ENCODE measurements around the gene WDR72.
"Not testable (repeated sequence)": the region's sequence is repeated elsewhere in the genome, so short reads cannot be mapped to it uniquely, and the experiment has no call there.

Gene WDR72

DNA sequence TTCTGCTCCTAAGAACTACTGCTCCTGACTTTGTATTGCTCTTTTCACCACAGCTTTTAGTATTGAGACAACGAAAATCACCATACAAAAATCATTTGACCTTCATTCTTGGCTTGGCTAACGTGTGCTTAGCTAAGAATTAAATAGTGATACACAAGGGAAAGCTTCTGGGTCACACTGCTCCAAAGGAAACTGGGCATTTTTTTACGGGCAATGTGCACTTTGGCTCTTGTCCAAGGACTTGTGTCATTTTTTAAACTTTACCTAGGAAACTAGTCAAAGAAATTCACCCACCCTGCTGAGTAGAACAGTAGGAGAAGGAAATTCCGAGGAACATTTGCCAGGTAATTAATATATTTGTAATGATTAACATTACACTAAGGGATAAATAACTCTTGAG is 19.8 kb downstream of the WDR72 start:
- H3K27me3 Mint-ChIP-seq: no peaks in the 10 kb centered on the region
- no peaks in the 10 kb centered on the region for H3K9me3 Mint-ChIP-seq (ENCODE audit: low read depth)
- H3K4me1 Mint-ChIP-seq (ENCODE audit: low read depth): no peaks in the 10 kb centered on the region
- H3K36me3 Mint-ChIP-seq: no peaks in the 10 kb centered on the region
- H3K4me3 Mint-ChIP-seq: no peak overlapping the region
- H3K27ac Mint-ChIP-seq: no peak overlapping the region

GRCh38 chr15:53739187-53739586 is 20.3 kb downstream of the WDR72 start:
- Mint-ChIP-seq H3K9me3 (ENCODE audit: low read depth) (no peaks in the 10 kb centered on the region), H3K27ac (no peak overlapping the region), H3K4me3 (no peak overlapping the region)

DNA sequence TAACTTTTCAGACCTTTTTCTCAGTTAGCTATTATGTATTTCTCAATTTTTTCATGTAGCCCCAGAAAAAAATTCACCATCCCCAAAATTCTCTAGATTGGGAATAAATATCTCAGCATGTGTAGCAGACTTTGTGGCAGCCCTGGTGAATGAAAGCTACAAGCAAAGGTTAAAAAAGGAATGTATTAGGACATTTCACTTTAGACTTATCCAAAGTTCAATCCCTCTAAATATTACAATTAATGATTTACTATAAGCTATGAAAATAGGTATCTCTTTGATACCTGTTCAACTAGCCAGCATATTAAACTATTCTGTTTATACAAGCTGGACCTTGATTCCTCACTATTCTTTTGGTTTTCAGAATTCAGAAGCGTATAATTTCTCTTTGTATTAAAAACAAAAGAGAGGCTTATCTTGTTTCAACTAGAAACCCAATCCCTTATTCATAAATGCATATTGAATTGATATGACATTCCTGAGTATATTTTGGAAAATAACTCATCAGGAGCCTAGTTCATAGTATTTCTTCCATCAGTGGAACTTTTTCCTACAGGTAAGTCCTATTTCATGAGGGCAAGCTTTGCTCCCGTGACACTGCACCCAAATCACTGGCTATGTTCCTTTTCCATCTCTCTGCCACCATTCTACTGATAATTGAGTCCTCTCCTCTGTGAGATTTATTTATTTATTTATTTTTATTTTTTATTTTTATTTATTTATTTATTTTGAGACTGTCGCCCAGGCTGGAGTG is 38.0 kb downstream of the WDR72 start:
- H3K4me1 Mint-ChIP-seq (ENCODE audit: low read depth): no peaks in the 10 kb centered on the region
- no peaks in the 10 kb centered on the region for H3K9me3 Mint-ChIP-seq (ENCODE audit: low read depth)
- peaks cover 3% of the 10 kb centered on the region for H3K27me3 Mint-ChIP-seq
- H3K27ac Mint-ChIP-seq: no peak overlapping the region
- H3K4me3 Mint-ChIP-seq: no peak overlapping the region
- H3K36me3 Mint-ChIP-seq: no peaks in the 10 kb centered on the region

More at GRCh38 chr15:53739187-53739586, 20.3 kb downstream of the WDR72 start:
- H3K36me3 Mint-ChIP-seq: no peaks in the 10 kb centered on the region
- H3K27me3 Mint-ChIP-seq: peaks cover under 1% of the 10 kb centered on the region
- no peaks in the 10 kb centered on the region for H3K4me1 Mint-ChIP-seq (ENCODE audit: low read depth)

DNA sequence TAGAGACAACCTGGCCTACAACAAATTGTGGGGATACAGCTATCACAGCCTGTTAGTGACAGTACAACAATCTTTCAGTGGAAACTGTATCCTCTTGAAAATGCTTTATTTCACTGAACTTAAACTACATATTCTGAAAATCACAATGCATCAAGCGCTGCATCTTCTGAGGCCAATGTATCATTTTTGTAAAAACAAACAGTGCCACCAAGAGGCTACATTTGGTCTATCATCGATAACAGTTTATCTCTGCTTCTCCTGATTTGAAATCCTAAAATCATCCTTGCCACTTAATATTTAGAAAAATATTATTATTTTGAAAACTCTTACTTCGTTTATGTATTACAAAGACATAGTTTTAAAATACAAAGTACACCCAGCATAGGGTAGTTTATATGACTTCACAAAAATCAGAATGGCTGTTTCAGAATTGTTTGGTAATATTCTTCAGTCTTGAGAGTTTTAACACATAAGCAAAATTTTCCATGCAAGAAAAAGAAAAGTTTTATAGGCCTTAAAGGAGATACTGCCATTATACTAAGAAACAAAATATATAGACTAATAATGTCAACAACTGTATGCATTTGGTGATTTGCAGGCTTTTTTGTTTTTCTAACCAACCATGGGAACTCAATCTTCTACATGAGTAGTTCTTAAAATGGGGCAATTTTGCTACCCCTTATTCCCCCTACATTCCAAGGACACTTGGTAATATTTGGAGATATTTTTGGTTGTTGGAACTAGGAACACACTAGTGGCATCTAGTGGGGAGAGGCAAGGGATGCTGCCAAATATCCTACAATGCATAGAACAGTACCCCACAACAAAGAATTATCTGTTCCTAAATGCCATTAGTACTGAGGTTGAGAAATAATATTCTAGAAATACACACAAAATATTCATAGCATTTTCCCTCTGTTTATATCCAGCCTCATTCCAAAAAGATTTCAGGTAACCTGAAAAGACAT is 42.3 kb downstream of the WDR72 start:
- H3K9me3 Mint-ChIP-seq (ENCODE audit: low read depth): no peaks in the 10 kb centered on the region
- H3K4me3 Mint-ChIP-seq: no peak overlapping the region
- H3K36me3 Mint-ChIP-seq: no peaks in the 10 kb centered on the region
- no peaks in the 10 kb centered on the region for H3K27me3 Mint-ChIP-seq
- no peak overlapping the region for H3K27ac Mint-ChIP-seq
- H3K4me1 Mint-ChIP-seq (ENCODE audit: low read depth): no peaks in the 10 kb centered on the region

GRCh38 chr15:53713218-53713617 is 46.2 kb downstream of the WDR72 start:
- no peak overlapping the region for H3K27ac Mint-ChIP-seq
- no peaks in the 10 kb centered on the region for H3K9me3 Mint-ChIP-seq (ENCODE audit: low read depth)
- no peak overlapping the region for H3K4me3 Mint-ChIP-seq
- peaks cover 5% of the 10 kb centered on the region for H3K27me3 Mint-ChIP-seq
- H3K4me1 Mint-ChIP-seq (ENCODE audit: low read depth): no peaks in the 10 kb centered on the region
- no peaks in the 10 kb centered on the region for H3K36me3 Mint-ChIP-seq

DNA sequence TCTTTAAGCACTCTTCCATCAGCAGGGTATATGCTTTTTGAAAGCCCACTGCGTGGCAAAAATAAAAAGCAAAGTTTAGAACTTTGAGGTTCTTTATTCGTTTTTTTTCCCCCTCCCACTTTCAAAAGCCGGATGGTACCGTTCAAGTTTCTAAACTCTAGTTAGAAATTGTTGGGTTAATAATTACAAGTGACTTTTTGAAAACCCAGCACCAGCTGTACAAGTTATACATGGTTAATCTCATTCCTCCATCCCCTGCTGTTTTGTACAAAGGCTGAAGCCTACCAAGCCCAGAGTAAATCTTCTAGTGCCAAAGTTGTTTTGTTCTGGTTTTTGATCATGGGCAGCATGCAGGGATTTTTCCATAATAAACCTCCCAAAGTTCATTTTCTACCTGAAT is 48.6 kb downstream of the WDR72 start:
- Mint-ChIP-seq H3K4me3 (no peak overlapping the region), H3K9me3 (ENCODE audit: low read depth) (no peaks in the 10 kb centered on the region), H3K27me3 (peaks cover 11% of the 10 kb centered on the region), H3K4me1 (ENCODE audit: low read depth) (no peaks in the 10 kb centered on the region), H3K36me3 (no peaks in the 10 kb centered on the region), H3K27ac (no peak overlapping the region)

GRCh38 chr15:53709821-53710220 is 49.6 kb downstream of the WDR72 start:
- H3K27me3 Mint-ChIP-seq: peaks cover 11% of the 10 kb centered on the region
- H3K9me3 Mint-ChIP-seq (ENCODE audit: low read depth): no peaks in the 10 kb centered on the region
- H3K4me3 Mint-ChIP-seq: no peak overlapping the region
- no peaks in the 10 kb centered on the region for H3K4me1 Mint-ChIP-seq (ENCODE audit: low read depth)
- H3K36me3 Mint-ChIP-seq: no peaks in the 10 kb centered on the region
- H3K27ac Mint-ChIP-seq: no peak overlapping the region

GRCh38 chr15:53695365-53695764 is 64.1 kb downstream of the WDR72 start:
- Mint-ChIP-seq H3K36me3 (no peaks in the 10 kb centered on the region), H3K9me3 (ENCODE audit: low read depth) (peaks cover 2% of the 10 kb centered on the region), H3K27me3 (peaks cover 4% of the 10 kb centered on the region), H3K27ac (no peak overlapping the region), H3K4me1 (ENCODE audit: low read depth) (no peaks in the 10 kb centered on the region), H3K4me3 (no peak overlapping the region)

DNA sequence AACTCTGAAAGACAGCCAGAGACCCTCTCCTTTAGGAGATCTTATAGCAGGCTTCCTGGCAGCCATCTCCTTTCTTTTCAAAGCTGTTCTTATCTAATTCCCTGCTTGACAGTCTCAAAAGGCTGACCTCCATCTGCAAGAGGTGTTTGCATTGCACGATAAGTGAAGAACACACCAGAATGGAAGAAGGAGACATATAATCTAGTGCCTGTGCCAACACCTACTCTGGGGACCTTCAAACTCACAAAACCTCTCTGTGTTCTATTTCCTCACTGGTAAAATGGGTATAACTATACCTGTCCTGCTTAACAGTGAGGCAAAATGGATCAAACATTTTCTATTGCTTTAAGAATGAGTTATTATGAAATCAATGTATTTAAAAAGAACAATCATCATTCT is 65.0 kb downstream of the WDR72 start:
- no peak overlapping the region for H3K27ac Mint-ChIP-seq
- H3K4me3 Mint-ChIP-seq: no peak overlapping the region
- peaks cover 4% of the 10 kb centered on the region for H3K27me3 Mint-ChIP-seq
- no peaks in the 10 kb centered on the region for H3K36me3 Mint-ChIP-seq
- no peaks in the 10 kb centered on the region for H3K4me1 Mint-ChIP-seq (ENCODE audit: low read depth)
- H3K9me3 Mint-ChIP-seq (ENCODE audit: low read depth): peaks cover 3% of the 10 kb centered on the region

DNA sequence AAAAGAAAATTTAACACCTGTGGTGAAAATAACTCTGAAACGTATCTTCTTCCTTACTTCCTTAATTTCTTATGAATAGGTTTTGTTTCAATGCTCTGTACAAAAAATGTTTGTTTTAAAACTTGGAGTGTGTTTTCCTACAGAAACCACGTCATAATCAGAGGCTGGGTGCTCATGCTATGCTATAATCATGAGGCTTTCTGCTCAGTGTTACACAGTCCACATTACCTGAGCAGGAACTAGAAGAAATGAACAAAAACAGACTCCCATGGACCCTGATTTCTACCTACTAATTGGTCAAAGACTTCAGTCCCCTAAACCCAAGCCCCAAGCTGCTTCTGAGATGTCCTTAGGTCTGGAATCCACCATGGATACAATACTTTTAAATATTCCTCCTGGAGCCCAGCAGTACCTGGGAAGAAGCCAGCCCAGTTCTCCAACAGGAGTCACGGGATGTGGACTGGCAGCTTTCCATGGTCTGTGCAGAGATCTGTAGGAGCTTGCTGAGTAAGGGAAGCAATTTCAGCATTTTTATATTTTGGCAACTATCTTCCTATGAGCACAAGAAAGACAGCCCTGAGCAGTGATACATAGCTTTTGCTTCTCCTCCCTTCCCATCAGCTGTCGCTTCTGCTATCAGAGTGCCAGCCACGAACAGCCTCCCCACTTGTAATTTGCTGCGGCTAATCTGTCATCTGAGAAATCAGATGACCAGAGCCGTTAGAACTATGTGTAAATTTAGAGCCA is 65.6 kb downstream of the WDR72 start:
- Mint-ChIP-seq H3K36me3 (no peaks in the 10 kb centered on the region), H3K9me3 (ENCODE audit: low read depth) (peaks cover 3% of the 10 kb centered on the region), H3K27me3 (peaks cover 4% of the 10 kb centered on the region), H3K4me1 (ENCODE audit: low read depth) (no peaks in the 10 kb centered on the region), H3K4me3 (no peak overlapping the region), H3K27ac (no peak overlapping the region)

DNA sequence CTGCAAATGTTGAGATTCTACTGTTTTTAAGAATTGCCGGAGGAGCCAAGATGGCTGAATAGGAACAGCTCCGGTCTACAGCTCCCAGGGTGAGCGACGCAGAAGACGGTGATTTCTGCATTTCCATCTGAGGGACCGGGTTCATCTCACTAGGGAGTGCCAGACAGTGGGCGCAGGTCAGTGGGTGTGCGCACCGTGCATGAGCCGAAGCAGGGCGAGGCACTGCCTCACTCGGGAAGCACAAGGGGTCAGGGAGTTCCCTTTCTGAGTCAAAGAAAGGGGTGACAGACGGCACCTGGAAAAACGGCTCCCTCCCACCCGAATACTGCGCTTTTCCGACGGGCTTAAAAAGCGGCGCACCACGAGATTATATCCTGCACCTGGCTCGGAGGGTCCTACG is 75.3 kb downstream of the WDR72 start:
- not testable (repeated sequence) for H3K27ac Mint-ChIP-seq; H3K27me3 Mint-ChIP-seq; H3K36me3 Mint-ChIP-seq; H3K4me3 Mint-ChIP-seq; H3K9me3 Mint-ChIP-seq (ENCODE audit: low read depth); H3K4me1 Mint-ChIP-seq (ENCODE audit: low read depth)

DNA sequence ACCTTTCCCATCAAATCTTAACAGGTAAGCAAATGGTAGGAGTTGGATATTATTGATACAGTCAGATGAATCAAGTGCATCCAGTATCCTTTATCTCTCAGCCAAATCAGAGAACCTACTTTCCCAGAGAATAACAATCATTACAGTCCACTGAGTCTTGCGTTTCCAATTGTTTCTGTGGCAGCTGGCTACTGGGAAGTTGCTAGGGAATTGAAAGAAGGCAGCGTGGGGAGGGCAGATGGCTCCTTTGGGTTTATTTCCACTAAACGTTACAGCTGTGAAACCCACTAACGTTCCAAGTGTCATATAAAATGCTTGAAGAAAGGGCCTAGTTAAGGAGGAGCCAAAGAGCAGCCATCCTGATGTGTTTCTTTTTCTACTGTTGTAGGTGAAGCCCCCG is 78.4 kb downstream of the WDR72 start:
- Mint-ChIP-seq H3K27ac (no peak overlapping the region), H3K4me1 (ENCODE audit: low read depth) (no peaks in the 10 kb centered on the region), H3K9me3 (ENCODE audit: low read depth) (no peaks in the 10 kb centered on the region), H3K27me3 (peaks cover 3% of the 10 kb centered on the region), H3K36me3 (no peaks in the 10 kb centered on the region), H3K4me3 (no peak overlapping the region)

GRCh38 chr15:53675832-53676231 is 83.6 kb downstream of the WDR72 start:
- Mint-ChIP-seq H3K27me3 (peaks cover 2% of the 10 kb centered on the region), H3K9me3 (ENCODE audit: low read depth) (no peaks in the 10 kb centered on the region), H3K4me3 (no peak overlapping the region), H3K36me3 (no peaks in the 10 kb centered on the region), H3K4me1 (ENCODE audit: low read depth) (no peaks in the 10 kb centered on the region), H3K27ac (no peak overlapping the region)

DNA sequence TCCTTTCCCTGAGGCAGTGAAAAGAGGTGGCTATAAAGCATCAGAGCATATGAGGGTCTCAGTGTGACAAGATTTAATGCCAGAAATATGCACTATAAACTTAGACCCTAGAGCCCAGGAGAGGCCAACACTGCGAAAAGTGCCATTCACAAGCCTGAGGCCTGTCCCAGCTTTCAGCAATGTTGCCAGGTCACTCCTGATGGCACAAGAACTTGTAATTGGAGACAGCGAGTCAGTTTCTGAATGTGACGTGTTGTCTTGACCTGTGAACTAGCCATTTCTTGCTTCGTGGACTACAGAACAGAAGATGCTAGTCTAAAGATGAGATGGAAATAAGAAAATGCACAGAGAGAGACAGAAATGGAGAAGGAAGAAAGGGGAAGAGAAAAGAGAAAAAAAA is 87.9 kb downstream of the WDR72 start:
- no peaks in the 10 kb centered on the region for H3K4me1 Mint-ChIP-seq (ENCODE audit: low read depth)
- H3K27ac Mint-ChIP-seq: no peak overlapping the region
- H3K27me3 Mint-ChIP-seq: peaks cover 2% of the 10 kb centered on the region
- H3K9me3 Mint-ChIP-seq (ENCODE audit: low read depth): no peaks in the 10 kb centered on the region
- no peaks in the 10 kb centered on the region for H3K36me3 Mint-ChIP-seq
- no peak overlapping the region for H3K4me3 Mint-ChIP-seq

GRCh38 chr15:53670701-53671100 is 88.8 kb downstream of the WDR72 start:
- Mint-ChIP-seq H3K4me1 (ENCODE audit: low read depth) (no peaks in the 10 kb centered on the region), H3K4me3 (no peak overlapping the region), H3K27ac (no peak overlapping the region), H3K9me3 (ENCODE audit: low read depth) (no peaks in the 10 kb centered on the region), H3K36me3 (no peaks in the 10 kb centered on the region), H3K27me3 (peaks cover 2% of the 10 kb centered on the region)

Measured in activated naive CD8-positive, alpha-beta T cell (primary cell).